Thoracic aorta (tissue), 2 donors: ENCODE measurements around the gene HAUS6. TPM values are rescaled to one million over a fixed set of nuclear protein-coding genes. Genes with fewer than 3 reads are reported as not detected.
"Not testable (repeated sequence)": the region's sequence is repeated elsewhere in the genome, so short reads cannot be mapped to it uniquely, and the experiment has no call there.

ENCODE experiments used
- ATAC-seq: fragments of 150-250 bp; one replicate; pipeline ENCODE4 v1.8.0; 2017; ENCODE audit warnings: low read depth; ENCODE audit not compliant: insufficient number of reproducible peaks, low FRiP score
- DNase-seq: peaks from one replicate; pipeline ENCODE4 v3.0.0-alpha.2; 2020; ENCODE audit warnings: low spot score
- H3K27ac ChIP-seq, 2 donors: fragments of 200-600 bp; sonication (generic); 1 replicate in 1 of 2; 2 replicates in 1 of 2; pipeline ENCODE4 v1.5.1; 2016; ENCODE audit warnings: mild to moderate bottlenecking in 2 of 2, moderate library complexity in 2 of 2
- H3K27me3 ChIP-seq: fragments of 200-600 bp; sonication (generic); replicated peaks from 2 replicates; pipeline ENCODE4 v1.6.0; 2016; ENCODE audit warnings: mild to moderate bottlenecking; ENCODE audit not compliant: insufficient read depth
- H3K36me3 ChIP-seq: fragments of 200-600 bp; sonication (generic); one replicate; pipeline ENCODE4 v1.5.1; 2016
- H3K4me1 ChIP-seq, 2 donors: fragments of 200-600 bp; sonication (generic); 1 replicate in 1 of 2; 2 replicates in 1 of 2; pipeline versions ENCODE4 v1.5.1 to v1.6.0; 2016; ENCODE audit warnings: low read depth in 2 of 2, mild to moderate bottlenecking in 1 of 2; ENCODE audit not compliant: control insufficient read depth in 1 of 2
- H3K4me3 ChIP-seq: fragments of 200-600 bp; sonication (generic); 2 replicates; pipeline ENCODE4 v1.5.1; 2016; ENCODE audit warnings: mild to moderate bottlenecking
- H3K9me3 ChIP-seq: fragments of 200-600 bp; sonication (generic); 2 replicates; pipeline ENCODE4 v1.5.1; 2016
- CTCF ChIP-seq: fragments of 200-600 bp; sonication (generic); IDR thresholded peaks from one replicate; pipeline ENCODE4 v1.5.1; 2019; ENCODE audit warnings: antibody characterized with exemption
- total RNA-seq, 2 donors: library from RNA; depleted of rRNA; stranded (reverse); fragments of >200 nt; gene quantifications; one replicate each; pipeline versions ENCODE4 v1.1.0 to v1.2.3, GENCODE V29; 2016

The HAUS6 gene
- total RNA-seq, 2 donors from 2014 or later: 5.4 to 7.0 TPM

DNA sequence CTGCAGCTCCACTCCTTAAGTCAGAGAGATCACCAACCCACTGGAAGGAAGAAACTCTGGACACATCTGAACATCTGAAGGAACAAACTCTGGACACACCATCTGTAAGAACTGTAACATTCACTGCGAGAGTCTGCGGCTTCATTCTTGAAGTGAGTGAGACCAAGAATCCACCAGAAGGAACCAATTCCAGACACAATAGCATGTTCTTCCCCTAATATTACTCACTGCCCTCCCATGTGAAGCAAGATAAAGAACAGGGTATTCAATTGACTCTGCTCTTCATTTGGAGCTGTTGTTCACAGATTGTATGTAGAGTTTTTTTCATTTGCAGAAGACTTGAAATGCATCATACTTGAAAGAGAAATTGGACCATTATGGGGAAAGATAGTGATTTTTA is 80.5 kb downstream of the HAUS6 start:
- H3K27me3 ChIP-seq: no peaks in the 10 kb centered on the region
- no peak for ATAC-seq
- H3K27ac ChIP-seq: no peak overlapping the region
- no peaks in the 10 kb centered on the region for H3K9me3 ChIP-seq
- no peaks in the 10 kb centered on the region for H3K4me1 ChIP-seq
- no peak for TF ChIP-seq CTCF
- DNase-seq: no peak
- no peaks in the 10 kb centered on the region for H3K36me3 ChIP-seq
- H3K4me3 ChIP-seq: no peak overlapping the region

DNA sequence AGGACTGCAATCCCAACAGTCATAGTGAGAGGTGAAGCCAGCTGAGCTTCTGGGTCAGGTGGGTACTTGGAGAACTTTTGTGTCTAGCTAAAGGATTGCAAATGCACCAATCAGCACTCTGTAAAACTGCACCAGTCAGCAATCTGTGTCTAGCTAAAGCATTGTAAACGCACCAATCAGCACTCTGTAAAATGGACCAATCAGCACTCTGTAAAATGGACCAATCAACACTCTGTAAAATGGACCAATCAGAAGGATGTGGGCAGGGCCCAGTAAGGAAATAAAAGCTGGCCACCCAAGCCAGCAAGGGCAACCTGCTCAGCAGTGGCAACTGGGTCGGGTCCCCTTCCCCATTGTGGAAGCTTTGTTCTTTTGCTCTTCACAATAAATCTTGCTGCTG is 81.1 kb downstream of the HAUS6 start:
- H3K27ac ChIP-seq, DNase-seq, H3K4me1 ChIP-seq, H3K9me3 ChIP-seq, ATAC-seq, H3K36me3 ChIP-seq, H3K27me3 ChIP-seq, H3K4me3 ChIP-seq: not testable (repeated sequence)

GRCh38 chr9:19020886-19021455 is 81.7 kb downstream of the HAUS6 start:
- Histone ChIP-seq H3K4me1 (no peaks in the 10 kb centered on the region), H3K36me3 (no peaks in the 10 kb centered on the region), H3K4me3 (no peak overlapping the region), H3K27me3 (no peaks in the 10 kb centered on the region), H3K9me3 (no peaks in the 10 kb centered on the region), H3K27ac (no peak overlapping the region)
- no peak for TF ChIP-seq CTCF
- ATAC-seq: no peak
- no peak for DNase-seq

DNA sequence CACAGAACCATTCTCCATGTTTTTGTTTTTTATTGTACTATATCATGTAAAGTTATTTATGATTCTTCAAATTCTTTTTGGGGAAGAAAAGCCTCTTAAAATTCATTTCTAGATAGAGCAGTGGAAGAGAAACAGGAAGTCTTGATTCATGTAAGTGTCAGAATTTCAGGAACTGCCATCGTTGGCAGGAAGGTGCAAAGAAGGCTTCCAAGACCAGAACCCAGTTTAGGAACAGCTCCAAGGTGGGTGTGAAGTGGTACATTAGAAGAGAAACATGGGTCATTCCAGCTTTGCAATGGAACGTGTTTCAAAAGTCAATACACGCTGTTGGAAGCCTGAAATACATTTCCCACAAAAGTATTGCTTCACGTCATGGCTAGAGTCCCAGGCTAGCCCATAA is 84.5 kb downstream of the HAUS6 start:
- Histone ChIP-seq H3K27ac (no peak overlapping the region), H3K27me3 (no peaks in the 10 kb centered on the region), H3K4me1 (peaks cover 0 to under 1% of the 10 kb centered on the region in 2 donors), H3K36me3 (no peaks in the 10 kb centered on the region), H3K9me3 (no peaks in the 10 kb centered on the region), H3K4me3 (no peak overlapping the region)
- ATAC-seq: no peak
- TF ChIP-seq CTCF: no peak
- no peak for DNase-seq

DNA sequence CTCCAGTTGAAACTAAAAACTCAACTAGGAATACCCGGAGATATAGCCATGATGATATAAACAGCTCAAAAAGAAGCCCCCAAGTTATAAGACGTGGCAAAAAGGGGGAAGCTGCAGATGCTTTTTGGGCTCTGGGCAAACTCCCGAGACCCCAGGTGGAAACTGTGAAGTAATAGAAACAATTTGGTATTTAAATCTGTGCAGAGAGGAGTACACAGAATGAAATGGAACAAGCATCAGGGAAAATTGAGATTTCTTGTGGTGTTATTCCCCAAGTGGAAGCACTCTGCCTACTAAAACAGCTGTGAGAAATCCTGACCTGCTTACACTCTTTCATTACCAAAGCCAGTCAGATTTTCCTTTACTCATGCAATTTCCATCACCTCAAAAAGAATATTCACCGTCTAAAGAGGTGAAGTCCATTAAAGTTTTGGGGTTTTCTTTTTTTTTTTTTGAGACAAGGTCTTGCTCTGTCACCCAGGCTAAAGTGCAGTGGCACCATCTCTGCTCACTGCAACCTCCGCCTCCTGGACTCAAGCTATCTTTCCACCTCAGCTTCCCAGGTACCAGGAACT is 93.2 kb downstream of the HAUS6 start:
- H3K27me3 ChIP-seq: no peaks in the 10 kb centered on the region
- H3K4me3 ChIP-seq: no peak overlapping the region
- no peak for TF ChIP-seq CTCF
- H3K27ac ChIP-seq: no peak overlapping the region
- no peaks in the 10 kb centered on the region for H3K9me3 ChIP-seq
- ATAC-seq (no peak), DNase-seq (no peak)
- peaks cover 0 to 6% of the 10 kb centered on the region in 2 donors for H3K4me1 ChIP-seq
- no peaks in the 10 kb centered on the region for H3K36me3 ChIP-seq

Other genes starting within 250 kb of the HAUS6 start
- 1 to 10 TPM in 1 of 2 donors, under 1 TPM in 1; 0.27 to 1.8 TPM for gene SAXO1, start 69.7 kb downstream of the HAUS6 start, total RNA-seq
- 10 to 100 TPM; 46.3 to 47.1 TPM for gene RRAGA, start 53.5 kb downstream of the HAUS6 start, total RNA-seq
- gene PLIN2, start 24.6 kb upstream of the HAUS6 start, total RNA-seq: 100 to 1,000 TPM in 1 of 2 donors, 10 to 100 TPM in 1; 28.3 to 182 TPM
- gene DENND4C, start 127.8 kb upstream of the HAUS6 start, total RNA-seq: 10 to 100 TPM; 81.1 to 88.2 TPM